Thyroid gland (tissue), 4 donors: ENCODE measurements around the gene BLM.

Source experiments
- CTCF ChIP-seq, 6 experiments: fragments of 200-600 bp in 3 of 6; fragments of 450-650 bp in 3 of 6; sonication (generic) in 3 of 6; IDR thresholded peaks; one replicate each; pipeline ENCODE4 v1.5.1; 2016 to 2019; ENCODE audit warnings: antibody characterized with exemption in 6 of 6, mild to moderate bottlenecking in 2 of 6, inconsistent platforms in 1 of 6, moderate library complexity in 1 of 6
- POLR2A ChIP-seq, 2 donors: fragments of 450-650 bp; IDR thresholded peaks; one replicate each; pipeline ENCODE4 v1.6.1; 2017; ENCODE audit warnings: antibody characterized with exemption in 2 of 2, mild to moderate bottlenecking in 2 of 2, moderate library complexity in 1 of 2

GRCh38 chr15:90683876-90684275 is 33.3 kb upstream of the BLM start:
- TF ChIP-seq CTCF (IDR thresholded peaks at IDR 0.05) = no peak
- TF ChIP-seq POLR2A (IDR thresholded peaks at IDR 0.05) = no peak
